HG03457 (cell line): ENCODE measurements around the gene ARID1A.
"Not testable (repeated sequence)": the region's sequence is repeated elsewhere in the genome, so short reads cannot be mapped to it uniquely, and the experiment has no call there.

ENCODE experiments used
- ATAC-seq: cut with Tn5 transposase; IDR thresholded peaks from one replicate; pipeline ENCODE4 v1.9.1; 2021; ENCODE audit warnings: moderate number of reproducible peaks; ENCODE audit not compliant: unreplicated experiment

Gene ARID1A

GRCh38 chr1:26787381-26787705, 91.5 kb downstream of the ARID1A start:
- peak; percentile 28 for ATAC-seq

DNA sequence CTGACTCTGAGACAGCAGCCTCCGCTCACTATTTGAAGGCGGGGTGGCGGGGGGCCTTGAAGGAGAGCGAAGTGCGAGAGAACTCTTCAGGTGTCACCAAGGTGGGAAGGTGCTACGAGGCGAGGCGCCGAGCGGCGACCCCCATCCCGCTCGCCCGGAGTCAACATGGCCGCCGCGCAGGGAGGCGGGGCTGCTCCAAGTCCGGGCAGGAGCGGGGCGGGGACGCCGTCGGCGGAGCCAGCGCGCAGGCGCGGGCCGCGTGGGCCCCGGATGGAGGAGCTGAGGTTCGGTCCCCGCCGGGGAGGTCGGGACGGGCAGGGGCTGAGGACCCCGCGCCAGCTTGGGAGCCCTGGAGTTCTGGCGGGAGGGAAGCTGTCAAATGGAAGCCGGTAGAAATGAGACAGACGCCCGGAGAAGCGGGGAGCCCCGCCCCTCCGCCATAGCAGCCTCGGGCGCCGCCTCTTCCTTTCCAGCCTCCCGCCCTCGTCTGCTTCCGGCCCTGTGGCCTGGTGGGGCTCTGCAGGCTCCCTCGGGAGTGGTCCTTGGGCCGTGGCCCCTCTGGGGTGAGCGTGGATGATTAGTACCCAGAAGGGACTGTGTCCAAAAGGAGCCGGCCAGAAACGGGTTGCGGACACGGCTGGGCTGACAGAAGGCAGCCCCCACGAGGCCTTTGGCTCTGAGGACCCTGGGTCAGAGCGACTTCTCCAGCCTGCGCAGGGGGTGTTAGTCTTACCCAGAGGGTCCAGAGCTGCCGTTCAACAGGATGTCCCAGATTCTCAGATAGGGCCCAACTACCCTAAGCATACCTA, 92.1 kb downstream of the ARID1A start, which contains the start of gene PIGV:
TSS of gene PIGV (plus strand) at position 245 of the 809 bp plus-strand sequence. CDS start 2,866 bp downstream, outside the sequence.
- peak; percentile 48 for ATAC-seq

GRCh38 chr1:26788515-26788785, 92.6 kb downstream of the ARID1A start:
- ATAC-seq = no peak

DNA sequence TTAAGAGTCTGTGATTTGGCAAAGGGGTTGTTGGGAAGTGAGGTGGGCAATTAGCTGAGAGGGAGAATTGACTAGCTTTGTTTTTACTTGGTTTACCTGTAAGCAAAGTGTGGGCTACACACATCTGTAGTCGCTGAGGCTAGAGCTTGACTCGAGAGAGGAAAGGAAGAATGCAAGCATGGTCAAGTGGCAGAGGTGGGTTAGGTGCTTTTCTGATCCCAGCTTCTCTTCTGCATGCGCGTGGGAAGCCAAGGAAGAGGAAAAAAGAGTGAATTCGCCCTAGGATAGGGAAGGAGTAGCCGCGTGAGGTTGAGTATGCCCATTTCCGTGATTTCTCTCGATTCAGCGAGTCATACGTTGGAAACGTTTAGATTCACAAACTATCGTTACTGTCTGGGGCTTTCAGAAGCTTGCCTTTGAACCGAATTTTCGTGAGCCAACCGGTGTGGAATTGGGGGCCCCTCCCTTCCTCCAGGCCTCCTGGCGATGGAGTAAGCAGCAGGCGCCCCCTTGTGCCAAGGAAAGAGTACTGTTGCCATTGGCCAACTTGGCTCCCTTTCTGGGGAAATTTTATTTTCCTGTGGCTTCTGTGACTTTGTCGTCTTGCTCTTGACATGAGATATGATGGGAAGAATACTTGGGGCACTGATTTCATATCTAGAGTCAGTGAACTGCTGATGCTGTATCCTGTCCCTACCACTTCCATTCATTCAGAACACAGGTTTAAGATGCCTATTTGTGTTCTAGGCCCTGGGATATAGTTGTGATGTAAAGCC, 93.2 kb downstream of the ARID1A start:
- ATAC-seq = no peak

DNA sequence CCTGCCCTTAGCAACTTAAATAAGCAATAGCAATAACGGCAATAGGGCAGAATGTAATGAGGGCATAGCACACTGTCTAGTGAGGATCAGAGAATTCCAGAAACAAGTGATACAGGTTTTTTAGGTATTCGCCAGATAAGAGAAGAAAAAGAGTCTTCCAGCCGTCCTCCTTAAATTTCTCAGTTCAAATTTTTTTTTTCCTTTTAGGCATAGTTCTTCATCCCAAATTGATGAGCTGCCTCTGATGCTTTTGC, 93.7 kb downstream of the ARID1A start:
- no peak for ATAC-seq

- no peak for ATAC-seq
Observed at GRCh38 chr1:26789931-26790330, 94.1 kb downstream of the ARID1A start.

GRCh38 chr1:26790551-26790953, 94.7 kb downstream of the ARID1A start:
- ATAC-seq = no peak

- no peak for ATAC-seq
Observed at GRCh38 chr1:26791148-26791547, 95.3 kb downstream of the ARID1A start.

DNA sequence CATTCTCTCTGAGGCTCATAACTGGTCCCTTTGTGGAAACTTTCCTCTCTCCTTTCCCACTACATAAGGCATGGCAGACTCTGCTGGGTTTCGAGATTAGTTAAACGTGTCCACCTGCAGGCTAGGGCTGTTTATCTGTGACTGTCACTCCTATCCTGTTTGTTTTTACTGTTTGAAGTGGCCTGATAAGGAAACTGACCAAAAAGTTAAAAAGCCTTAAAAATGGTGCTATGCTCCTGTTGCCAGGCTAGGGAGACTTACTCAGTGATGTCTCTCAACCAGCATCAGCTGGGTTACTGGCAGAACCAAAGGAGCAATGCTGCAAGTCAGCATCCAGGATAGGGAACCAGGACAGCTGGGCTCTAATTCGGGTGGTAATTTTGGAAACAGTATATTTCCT, 95.8 kb downstream of the ARID1A start:
- ATAC-seq = no peak

DNA sequence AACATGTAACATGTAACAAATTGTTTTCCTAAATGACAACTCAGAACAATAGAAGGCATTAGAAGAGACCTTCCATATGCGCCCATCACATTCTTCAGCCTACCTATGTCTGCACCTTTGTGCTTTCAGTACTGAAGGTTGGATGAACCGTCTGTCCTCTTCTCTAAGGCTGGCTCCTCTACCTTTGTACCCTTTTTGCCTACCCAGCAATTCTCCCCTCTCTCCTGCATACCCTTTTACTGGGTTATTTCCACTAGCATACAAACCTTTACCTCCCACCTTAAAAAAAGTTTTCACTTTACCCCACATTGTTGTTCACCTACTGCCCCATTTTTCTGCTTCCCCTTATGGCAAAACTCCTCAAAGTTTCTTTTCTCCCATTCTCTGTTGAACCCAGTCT, 97.1 kb downstream of the ARID1A start:
- ATAC-seq = no peak

DNA sequence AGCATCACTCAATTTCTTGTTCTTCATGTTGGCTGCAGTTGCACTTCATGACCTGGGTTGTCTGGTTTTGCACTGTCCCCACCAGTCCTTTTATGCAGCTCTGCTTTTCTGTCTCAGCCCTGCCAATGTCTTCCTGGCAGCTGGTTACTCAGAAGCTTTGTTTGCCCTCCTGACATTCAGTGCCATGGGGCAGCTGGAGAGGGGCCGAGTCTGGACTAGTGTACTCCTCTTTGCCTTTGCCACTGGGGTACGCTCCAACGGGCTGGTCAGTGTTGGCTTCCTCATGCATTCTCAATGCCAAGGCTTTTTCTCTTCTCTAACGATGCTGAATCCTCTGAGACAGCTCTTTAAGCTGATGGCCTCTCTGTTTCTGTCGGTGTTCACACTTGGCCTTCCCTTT, 98.6 kb downstream of the ARID1A start:
- no peak for ATAC-seq

DNA sequence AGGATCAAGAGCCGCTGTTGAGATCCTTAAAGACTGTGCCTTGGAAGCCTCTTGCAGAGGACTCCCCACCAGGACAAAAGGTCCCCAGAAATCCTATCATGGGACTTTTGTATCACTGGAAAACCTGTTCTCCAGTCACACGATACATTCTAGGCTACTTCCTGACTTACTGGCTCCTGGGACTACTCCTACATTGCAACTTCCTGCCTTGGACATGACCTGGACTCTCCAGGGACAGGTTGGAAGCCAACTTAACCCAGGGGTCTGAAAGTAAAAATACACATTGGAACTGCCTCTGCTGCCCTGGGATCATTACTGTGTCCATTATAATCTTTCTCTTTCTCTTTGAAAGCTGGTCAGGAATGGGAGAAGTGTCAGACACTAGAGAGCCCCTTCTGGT, 101.8 kb downstream of the ARID1A start:
- ATAC-seq = no peak

DNA sequence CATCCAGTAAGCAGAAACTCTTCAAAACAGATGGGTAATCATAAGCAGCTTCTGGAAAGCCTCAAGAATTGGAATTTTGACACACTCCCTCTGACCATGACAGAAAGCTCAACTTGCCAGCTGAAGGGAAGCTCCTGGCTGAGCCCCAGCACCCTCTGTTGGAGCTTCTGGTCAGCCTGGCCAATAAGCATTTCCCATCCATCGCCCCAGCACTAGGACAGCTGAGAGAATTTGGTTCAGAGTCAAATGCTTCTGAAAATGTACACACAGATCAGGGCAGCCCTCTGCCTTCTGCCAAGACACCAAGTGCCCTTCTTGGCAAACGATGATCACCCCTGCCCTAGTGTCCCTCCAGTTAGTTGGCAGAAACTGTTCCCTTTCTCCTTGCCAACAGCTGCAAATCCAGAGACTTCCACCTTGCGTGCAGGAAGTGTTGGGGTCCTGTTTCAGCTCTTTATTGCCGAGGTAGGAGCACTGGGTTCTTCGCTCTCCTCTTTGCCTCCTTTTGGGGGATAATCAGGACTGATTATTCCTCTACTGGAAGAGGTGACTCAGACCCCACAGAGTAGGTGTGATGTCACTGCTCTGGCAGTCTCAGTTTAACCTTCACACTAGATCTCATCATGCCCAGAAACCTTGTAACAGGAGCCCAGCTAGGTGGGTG, 103.8 kb downstream of the ARID1A start:
- ATAC-seq = no peak

- not testable (repeated sequence) for ATAC-seq
Observed at GRCh38 chr1:26803932-26804331, 108.1 kb downstream of the ARID1A start.

- not testable (repeated sequence) for ATAC-seq
Observed at GRCh38 chr1:26810105-26810504, 114.3 kb downstream of the ARID1A start.

DNA sequence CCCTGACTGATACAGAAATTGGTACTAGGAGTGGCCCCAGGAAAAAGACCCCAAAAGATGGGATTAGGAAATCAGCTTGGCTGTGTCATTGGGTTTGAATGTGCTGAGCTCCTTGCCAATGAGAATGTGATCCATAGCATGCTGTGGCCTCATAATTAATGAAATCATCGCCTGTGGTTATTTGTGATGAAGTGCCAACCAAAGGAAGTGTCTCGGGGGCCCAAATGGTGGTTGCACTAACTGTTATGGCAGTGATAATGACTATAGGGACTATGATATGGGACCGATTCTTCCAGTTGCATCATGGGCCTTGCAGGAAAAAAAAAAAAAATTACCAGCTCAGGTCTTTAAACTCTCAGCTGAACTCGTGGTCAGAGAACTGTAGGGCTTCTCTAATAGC, 115.2 kb downstream of the ARID1A start:
- ATAC-seq = no peak

DNA sequence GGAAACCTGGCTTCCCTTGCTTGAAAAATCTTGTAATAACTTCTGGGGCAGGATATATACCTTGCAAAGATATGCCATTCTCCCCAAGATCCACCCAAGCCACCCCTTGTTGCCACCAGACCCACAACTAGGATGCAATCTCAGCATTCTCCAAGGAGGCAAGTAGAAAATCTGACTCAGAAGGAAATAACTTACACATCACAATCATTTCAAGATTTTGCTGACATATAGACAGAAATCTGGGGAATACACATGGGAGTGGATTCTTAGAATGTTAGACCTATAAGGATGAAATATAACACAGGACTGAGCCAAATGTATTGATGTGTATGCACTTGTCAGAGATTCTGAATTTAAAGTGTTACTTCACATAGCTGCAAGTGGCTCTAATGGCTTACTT, 115.9 kb downstream of the ARID1A start:
- no peak for ATAC-seq

DNA sequence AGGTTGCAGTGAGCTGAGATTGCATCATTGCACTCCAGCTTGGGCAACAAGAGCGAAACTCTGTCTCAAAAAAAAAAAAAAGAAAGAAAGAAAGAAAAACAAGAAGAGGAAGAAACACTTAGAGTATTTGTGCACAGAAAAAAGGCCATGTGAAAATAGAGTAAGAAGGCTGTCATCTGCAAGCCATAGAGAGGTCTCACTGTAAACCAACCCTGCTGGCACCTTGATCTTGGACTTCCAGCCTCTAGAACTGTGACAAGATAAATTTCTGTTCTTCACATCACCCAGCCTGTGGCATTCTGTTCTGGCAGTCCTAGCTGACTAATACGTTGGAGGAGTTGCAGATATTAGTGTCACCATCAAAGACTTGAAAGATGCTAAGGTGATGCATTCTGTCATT, 118.6 kb downstream of the ARID1A start:
- ATAC-seq = no peak

DNA sequence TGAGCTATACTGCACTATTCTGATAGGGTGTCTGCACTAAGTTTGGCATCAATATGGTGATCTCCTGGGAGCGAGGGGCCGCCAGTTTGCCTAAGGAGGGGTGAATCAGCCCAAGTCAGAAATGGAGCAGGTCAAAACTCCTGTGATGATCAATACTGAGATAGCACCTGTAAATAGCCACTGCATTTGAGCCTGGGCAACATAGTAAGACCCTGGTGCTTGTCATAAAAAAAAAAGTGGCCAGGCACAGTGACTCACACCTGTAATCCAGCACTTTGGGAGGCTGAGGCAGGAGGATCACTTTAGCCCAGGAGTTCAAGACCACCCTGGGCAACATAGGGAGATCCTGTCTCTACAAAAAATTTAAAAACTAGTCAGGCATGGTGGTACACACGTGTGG, 119.1 kb downstream of the ARID1A start:
- no peak for ATAC-seq

GRCh38 chr1:26820784-26821269, 125.0 kb downstream of the ARID1A start:
- ATAC-seq = no peak

- no peak for ATAC-seq
Observed at GRCh38 chr1:26822737-26823395, 127.1 kb downstream of the ARID1A start.

DNA sequence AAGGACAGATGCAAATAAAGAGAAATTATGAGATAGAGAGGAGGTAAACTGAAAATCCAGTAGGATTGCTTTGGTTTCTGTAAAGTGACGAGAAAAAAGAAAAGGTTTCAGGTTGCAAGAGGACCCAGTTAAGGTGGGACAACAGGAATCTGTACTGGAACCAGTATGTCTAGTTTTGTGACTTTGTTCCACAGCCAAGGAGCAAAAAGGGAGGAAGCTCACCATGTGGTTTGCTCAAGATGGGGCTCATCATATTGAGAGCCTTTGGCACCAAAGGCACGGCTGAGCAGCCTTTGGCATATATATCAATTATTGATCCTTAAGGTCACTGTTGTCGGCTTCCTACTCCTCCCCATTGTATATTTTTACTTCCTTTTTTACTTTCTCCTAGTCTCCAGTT, 128.9 kb downstream of the ARID1A start:
- ATAC-seq = no peak
